Measurements from ENCODE around the gene SRRM4. TPM values are rescaled to one million over a fixed set of nuclear protein-coding genes. Genes with fewer than 3 reads are reported as not detected.
"Not testable (repeated sequence)": the region's sequence is repeated elsewhere in the genome, so short reads cannot be mapped to it uniquely, and the experiment has no call there.

Gene SRRM4
- total RNA-seq, 1 donor from 2014 or later: not detected

DNA sequence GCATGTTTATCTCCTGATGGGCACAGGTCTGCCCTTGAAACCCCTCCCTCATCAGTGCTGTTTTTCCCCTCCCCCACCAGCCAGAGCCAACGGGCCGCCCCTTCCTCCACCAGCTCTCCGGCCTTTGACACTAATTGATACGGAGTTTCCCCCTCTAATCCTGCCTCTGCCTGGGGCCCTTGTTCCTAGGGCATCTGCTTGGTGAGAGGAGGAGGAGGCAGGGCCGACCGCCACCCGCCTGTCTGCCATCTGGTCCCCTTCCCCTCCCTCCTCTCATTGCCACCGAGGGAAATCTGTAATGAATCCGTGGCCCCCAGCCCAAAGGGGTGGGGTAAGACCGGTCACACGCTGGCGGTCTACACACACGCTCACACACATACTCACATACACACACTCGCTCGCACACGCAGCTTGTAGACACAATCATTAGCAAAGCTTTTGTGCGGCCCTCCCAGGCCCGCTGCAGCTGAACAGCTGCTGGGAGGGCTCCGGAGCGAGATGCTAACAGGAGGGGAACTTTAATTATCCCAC, 27.4 kb downstream of the SRRM4 start:
- DNase-seq (ENCODE audit: low spot score): no peak

DNA sequence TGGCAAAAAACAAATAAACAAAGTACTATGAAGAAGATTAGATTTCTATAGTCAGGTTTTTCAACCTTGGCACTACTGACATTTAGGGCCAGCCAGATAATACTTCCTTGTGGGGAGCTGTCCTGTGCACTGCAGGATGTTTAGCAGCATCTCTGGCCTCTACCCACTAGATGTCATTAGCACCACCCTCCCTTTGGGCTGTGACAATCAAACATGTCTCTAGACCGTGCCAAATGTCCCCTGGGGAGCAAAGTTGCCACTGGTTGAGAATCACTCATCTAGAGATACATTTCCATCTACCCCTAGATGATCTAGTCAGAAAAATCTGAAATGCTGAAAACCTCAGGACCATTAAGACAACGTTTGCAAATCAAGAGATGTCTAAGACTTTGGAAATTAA, 29.9 kb downstream of the SRRM4 start:
- DNase-seq (ENCODE audit: low spot score): no peak

GRCh38 chr12:119012179-119012578, 30.8 kb downstream of the SRRM4 start:
- no peak for DNase-seq (ENCODE audit: low spot score)

- no peak for DNase-seq (ENCODE audit: low spot score)
Observed at GRCh38 chr12:119013023-119013422, 31.7 kb downstream of the SRRM4 start.

- no peak for DNase-seq (ENCODE audit: low spot score)
Observed at GRCh38 chr12:119014368-119014767, 33.0 kb downstream of the SRRM4 start.

- no peak for DNase-seq (ENCODE audit: low spot score)
Observed at GRCh38 chr12:119016715-119017114, 35.4 kb downstream of the SRRM4 start.

DNA sequence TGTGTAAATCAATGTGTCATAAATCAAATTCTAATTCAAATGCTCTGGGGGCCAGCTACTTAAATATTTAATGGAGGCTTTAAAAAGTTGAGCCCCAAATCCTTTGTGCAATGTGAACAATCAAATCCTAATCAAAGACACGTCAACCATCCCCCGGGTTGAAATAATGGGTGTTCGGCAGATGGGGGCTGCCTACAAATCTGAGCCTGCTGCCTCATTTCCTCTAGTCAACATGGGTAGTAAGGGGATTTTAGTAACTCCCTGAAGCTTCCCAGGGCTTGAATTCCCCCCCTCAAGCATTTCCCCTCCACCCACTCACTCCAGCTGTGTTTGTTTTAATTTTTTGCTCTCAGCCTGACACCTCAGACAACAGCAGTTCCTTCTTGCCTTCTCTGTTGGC, 37.8 kb downstream of the SRRM4 start:
- no peak for DNase-seq (ENCODE audit: low spot score)

GRCh38 chr12:119020406-119021360, 39.3 kb downstream of the SRRM4 start:
- no peak for DNase-seq (ENCODE audit: low spot score)

DNA sequence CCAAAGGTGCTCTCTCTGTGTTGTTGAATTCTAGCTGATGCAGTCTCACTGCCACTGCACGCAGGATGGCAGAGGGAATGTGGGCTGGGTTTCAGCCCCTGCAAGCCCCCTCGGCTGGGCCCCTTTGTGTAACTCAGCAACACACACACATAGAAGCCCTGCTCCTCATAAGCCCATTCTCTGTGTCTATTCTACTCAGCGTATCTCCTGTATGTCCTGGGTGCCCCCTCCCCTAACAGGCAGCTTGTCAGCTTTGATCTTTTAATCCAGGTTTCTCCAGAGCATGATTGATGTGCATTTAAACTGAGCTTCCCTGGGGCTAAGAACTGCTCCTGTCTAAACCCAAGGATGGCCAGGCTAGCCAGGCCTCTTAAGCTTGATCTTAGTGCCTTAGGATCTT, 43.0 kb downstream of the SRRM4 start:
- no peak for DNase-seq (ENCODE audit: low spot score)

DNA sequence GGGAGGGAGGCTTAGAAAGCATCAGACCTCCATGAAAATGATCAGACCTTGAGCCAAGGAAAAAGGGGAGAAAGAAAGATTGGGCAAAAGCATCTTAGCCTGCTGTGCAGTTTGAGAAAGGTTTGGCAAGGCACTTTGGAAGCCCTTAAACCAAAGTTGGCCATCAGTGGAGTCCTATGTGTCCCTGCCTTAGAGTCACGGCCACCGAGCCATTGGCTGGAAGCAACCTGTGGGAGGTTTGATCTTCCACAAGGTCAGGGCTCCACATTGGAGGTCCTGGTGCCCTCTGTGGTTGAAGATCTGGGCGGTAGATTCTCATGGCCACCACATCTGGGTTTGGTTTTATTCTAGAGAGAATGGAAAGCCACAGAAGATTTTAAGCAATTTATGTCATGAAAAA, 44.4 kb downstream of the SRRM4 start:
- no peak for DNase-seq (ENCODE audit: low spot score)

- DNase-seq (ENCODE audit: low spot score): not testable (repeated sequence)
Observed at GRCh38 chr12:119033332-119033731, 52.0 kb downstream of the SRRM4 start.

DNA sequence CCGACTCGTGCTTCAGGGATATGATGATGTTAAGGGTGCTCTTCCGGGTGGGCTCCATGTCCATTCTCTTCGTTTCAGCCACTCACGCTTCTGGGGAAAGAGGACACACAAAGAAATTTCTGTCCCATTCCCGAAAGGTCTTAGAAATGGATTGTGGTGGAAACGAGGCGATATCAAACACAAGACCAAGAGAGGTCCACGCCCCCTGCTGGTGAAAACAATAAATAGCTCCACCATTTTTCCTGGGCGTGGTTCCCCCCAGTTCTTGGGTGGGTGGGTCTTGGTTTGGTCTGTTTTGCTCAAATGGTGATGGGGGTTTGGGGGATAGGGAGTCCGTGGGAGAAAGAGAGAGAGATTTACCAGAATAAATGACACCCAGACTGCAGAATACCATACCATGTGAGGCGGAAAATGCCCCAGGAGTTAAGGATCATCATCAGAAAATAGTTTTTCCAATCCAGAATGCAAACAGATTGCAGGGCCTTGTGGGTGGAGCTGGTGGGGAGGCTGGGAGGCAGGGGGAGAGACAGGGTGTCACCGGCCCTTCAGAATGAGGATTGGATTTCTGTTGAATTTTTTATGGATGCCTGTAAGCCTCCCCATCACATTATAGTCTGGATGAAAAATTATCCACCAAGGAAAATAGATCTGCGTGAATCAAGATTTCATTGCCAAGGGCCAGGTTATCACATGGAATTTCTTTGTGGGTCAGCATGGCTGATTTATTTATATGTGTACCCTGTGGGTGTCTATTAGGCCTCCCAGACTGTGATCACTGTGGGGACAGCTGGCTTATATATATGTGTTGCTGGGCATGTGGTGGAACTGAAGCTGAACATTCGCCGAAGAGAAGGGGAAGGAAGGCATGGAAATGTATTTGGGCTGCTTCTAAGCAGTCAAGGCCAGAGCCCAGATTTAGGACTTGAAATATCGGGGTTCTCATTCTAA, 55.8 kb downstream of the SRRM4 start:
- DNase-seq (ENCODE audit: low spot score): no peak

- no peak for DNase-seq (ENCODE audit: low spot score)
Observed at GRCh38 chr12:119044094-119044493, 62.8 kb downstream of the SRRM4 start.

GRCh38 chr12:119047641-119048040, 66.3 kb downstream of the SRRM4 start:
- no peak for DNase-seq (ENCODE audit: low spot score)

- DNase-seq (ENCODE audit: low spot score): no peak
Observed at GRCh38 chr12:119050663-119051062, 69.3 kb downstream of the SRRM4 start.

GRCh38 chr12:119051474-119051873, 70.1 kb downstream of the SRRM4 start:
- DNase-seq (ENCODE audit: low spot score): no peak

GRCh38 chr12:119052001-119052400, 70.7 kb downstream of the SRRM4 start:
- DNase-seq (ENCODE audit: low spot score): no peak

GRCh38 chr12:119055977-119056376, 74.6 kb downstream of the SRRM4 start:
- no peak for DNase-seq (ENCODE audit: low spot score)

DNA sequence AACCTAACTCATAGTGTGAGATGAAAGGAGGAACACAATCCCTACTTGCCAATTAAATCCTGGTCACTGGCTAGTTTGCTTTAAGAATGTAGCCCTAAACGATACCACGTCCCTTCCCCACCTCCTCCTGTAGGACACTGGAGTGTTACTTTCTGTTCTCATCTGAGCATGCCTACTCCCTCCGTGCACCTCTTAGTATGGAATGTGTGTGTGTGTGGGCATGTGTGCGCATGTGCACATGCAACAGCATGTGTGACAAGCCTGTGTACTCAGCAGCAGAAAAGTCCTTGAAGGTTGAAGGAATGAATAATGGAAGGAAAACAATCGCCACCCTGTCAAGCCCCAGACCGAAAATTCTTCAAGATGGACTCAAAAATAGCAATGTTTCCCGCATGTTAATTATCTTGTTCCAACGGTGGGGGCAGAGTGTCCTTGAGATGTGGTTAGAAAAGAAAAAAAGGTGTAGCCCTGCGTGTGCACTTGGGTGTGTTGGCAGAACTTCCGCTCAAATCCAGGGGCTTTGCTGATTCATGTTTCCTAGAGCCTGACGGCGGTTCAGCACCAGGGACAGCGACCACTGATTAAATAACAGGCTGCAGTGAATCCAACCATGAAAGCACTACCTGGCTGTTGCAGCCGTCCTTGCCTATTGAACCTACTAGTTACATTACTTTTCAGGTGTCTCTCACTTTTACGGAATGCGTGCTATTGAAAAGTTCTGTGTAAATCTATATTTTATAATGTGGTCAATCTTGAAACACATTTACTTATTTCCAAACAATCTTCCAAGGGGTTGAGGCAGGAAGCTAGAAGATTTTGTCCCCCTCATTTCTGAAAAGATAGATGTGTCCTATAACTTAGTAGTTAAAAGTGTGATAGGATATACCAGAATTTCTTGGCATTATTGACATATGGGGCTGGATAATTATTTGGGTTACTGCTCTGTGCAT, 79.8 kb downstream of the SRRM4 start:
- peak; percentile 64 for DNase-seq (ENCODE audit: low spot score)

DNA sequence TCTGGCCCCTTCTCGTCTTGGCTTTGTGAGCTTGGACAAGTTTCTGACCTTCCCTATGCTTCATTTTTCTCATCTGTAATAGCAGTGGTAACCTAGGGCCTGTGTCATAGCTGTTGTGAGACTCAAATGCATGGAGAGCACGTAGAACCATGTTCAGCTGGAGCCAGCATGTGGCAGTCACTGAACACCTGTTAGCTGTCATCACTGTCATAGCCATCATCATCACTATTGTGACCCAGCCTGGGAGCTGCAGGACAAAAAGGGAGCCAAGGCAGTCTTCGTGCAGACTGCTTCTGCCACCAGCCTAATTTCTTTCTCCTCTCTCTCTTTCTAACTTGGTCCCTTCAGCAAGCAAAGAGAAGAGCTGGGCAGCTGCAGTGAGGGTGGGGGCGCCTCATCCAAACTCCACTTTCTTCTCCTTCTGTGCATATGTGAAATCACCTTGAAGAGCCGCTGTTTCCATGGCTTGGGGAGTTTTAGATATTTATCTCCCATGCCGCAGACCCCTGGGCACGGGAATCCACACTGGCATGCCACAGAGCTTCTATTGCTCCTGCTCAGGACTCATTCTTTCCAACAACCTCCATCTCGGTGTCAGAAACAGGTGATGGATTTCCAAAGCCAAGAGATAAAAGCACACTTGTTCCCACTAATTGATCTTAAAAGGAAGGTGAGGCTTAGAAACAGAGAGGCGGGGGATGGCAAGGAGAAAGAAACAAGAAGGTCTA, 87.0 kb downstream of the SRRM4 start:
- no peak for DNase-seq (ENCODE audit: low spot score)

Measured in ureter (tissue), 1 donor.